Measurements from ENCODE around the gene GRB7. TPM values are rescaled to one million over a fixed set of nuclear protein-coding genes. Genes with fewer than 3 reads are reported as not detected.
A peak's percentile ranks its signal among the peaks of the same experiment; 100 is the strongest.

GRB7 gene
- total and polyA plus RNA-seq, 10 of the 15 experiments (the other 5 are each of a cell fraction or from before 2014, with no cell fraction given) = 0.05 to 0.34 (median 0.19) TPM; not detected in 4

DNA sequence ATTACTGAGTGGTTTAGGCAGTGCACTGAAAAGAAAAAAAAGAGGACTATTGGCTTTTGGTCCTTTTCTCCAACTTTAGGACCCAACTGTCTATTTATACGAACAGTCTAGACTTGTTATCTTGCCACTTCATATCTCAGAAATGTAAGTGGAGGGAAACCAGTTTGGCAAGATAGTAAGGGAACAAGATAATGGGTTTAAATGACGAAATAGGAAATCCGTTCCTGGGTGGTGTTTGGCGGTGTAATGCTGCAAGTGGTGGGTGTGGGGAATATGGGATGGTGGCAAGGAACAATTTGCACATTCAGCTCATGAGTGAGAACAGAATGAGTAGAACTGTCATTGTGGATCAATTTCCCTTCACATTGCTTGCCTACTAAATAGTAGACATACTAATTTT is 44.7 kb downstream of the GRB7 start:
- Histone ChIP-seq H3K27ac (ENCODE audit: control insufficient read depth, insufficient read depth) (peak overlapping the region; percentile 28; the same call in 1 of the 2 replicates), H2AFZ (ENCODE audit: control insufficient read depth, low read depth, low read length) (no peak overlapping the region), H3K4me1 (ENCODE audit: control insufficient read depth, insufficient read depth, low read length) (peaks cover 26% of the 10 kb centered on the region), H3K9ac (ENCODE audit: control insufficient read depth, insufficient read depth, low read length) (no peak overlapping the region), H3K9me3 (replicated peaks; ENCODE audit: control insufficient read depth, insufficient read depth, low read length) (no peaks in the 10 kb centered on the region), H3K4me3 (no peak overlapping the region), H3K4me2 (ENCODE audit: control insufficient read depth, insufficient read depth) (no peak overlapping the region), H4K20me1 (ENCODE audit: control insufficient read depth, insufficient read depth) (no peaks in the 10 kb centered on the region), H3K27me3 (replicated peaks in 1 of 2; ENCODE audit: control insufficient read depth in 2 of 2, insufficient read depth in 2 of 2, low read length in 1 of 2) (no peaks in the 10 kb centered on the region), H3K79me2 (ENCODE audit: control insufficient read depth, insufficient read depth, low read length) (peaks cover 67% of the 10 kb centered on the region), H3K36me3 (ENCODE audit: control insufficient read depth in 2 of 2, insufficient read depth in 2 of 2, low read length in 1 of 2) (peaks cover 3 to 39% of the 10 kb centered on the region in 2 experiments)
- intact Hi-C loops (cut with micrococcal nuclease; ENCODE audit: unreplicated experiment) (no loop called here), in situ Hi-C loops (cut with MboI) (no loop called here)
- DNase-seq (ENCODE audit: low read depth, low spot score) (no peak), FAIRE-seq (no peak), ATAC-seq (no peak)
- ChIA-PET SMC1A (ENCODE audit: uncharacterized antibody, unreplicated experiment) (interaction anchor here (1.0 to 6.5 kb wide), 5 partner anchors 10 to 79 kb away, joined by 3 to 54 read pairs (median 3); no protein-coding TSS in a partner anchor), RAD21 (ENCODE audit: unreplicated experiment) (interaction anchor here (1.2 to 1.3 kb wide), 2 partner anchors 10 to 80 kb away, joined by 3 read pairs; no protein-coding TSS in a partner anchor), POLR2A (interaction anchor here (1.0 to 3.9 kb wide), 5 partner anchors 10 to 198 kb away, joined by 3 to 18 read pairs (median 3); partner anchors contain the start of gene PSMD3), CTCF (interaction anchor here (0.6 to 5.7 kb wide), 3 partner anchors 10 to 632 kb away, joined by 3 to 38 read pairs (median 3); no protein-coding TSS in a partner anchor)
- TF ChIP-seq POLR2A (IDR thresholded peaks at IDR 0.05; ENCODE audit: low read depth, low read length) = 0 out of 2 replicates have a peak, but pooled peaks have one; percentile 33
- TF ChIP-seq SIX5 (IDR thresholded peaks at IDR 0.05; ENCODE audit: low read depth, low read length, severe bottlenecking) = no peak
- no TSS peak for BruUV-seq (replicated peaks)
- over 99% methylated on average over 4 of the region's 4 CpGs for whole genome bisulfite sequencing (ENCODE audit: insufficient coverage, insufficient replicate concordance, low lambda C conversion rate, missing lambda C conversion rate)

DNA sequence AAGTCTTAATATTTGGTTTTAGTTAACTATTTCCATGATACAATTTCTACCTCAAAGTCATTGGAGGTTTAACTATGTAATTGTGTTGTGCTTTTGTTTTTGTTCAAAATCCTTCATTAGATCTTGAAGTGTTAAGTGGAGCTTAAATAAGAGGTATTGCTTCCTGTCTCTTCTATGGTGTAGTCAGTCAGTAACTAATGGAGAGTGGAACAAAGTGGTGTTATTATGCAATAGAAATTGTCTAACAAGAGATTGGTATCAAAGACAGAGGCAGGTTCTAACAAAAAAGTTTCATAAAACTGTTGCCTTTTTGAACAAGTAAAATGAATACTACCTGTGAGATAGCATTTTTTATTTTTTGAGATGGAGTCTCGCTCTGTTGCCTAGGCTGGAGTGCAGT is 45.2 kb downstream of the GRB7 start:
- no peak overlapping the region for H2AFZ ChIP-seq (ENCODE audit: control insufficient read depth, low read depth, low read length)
- peaks cover 67% of the 10 kb centered on the region for H3K79me2 ChIP-seq (ENCODE audit: control insufficient read depth, insufficient read depth, low read length)
- BruUV-seq (replicated peaks) = no TSS peak
- RAD21 ChIA-PET (ENCODE audit: unreplicated experiment) = interaction anchor here (1.2 to 1.3 kb wide), 2 partner anchors 10 to 80 kb away, joined by 3 read pairs; no protein-coding TSS in a partner anchor
- H3K4me3 ChIP-seq = no peak overlapping the region
- H3K4me2 ChIP-seq (ENCODE audit: control insufficient read depth, insufficient read depth) = no peak overlapping the region
- intact Hi-C loops (cut with micrococcal nuclease; ENCODE audit: unreplicated experiment) = no loop called here
- H3K9ac ChIP-seq (ENCODE audit: control insufficient read depth, insufficient read depth, low read length) = no peak overlapping the region
- DNase-seq (ENCODE audit: low read depth, low spot score) (no peak), ATAC-seq (no peak), FAIRE-seq (no peak)
- no peaks in the 10 kb centered on the region for H3K27me3 ChIP-seq (replicated peaks in 1 of 2; ENCODE audit: control insufficient read depth in 2 of 2, insufficient read depth in 2 of 2, low read length in 1 of 2)
- CTCF ChIA-PET = interaction anchor here (0.6 to 5.7 kb wide), 3 partner anchors 10 to 632 kb away, joined by 3 to 38 read pairs (median 3); no protein-coding TSS in a partner anchor
- POLR2A ChIA-PET = interaction anchor here (1.1 to 1.2 kb wide), 2 partner anchors 34 to 198 kb away, joined by 3 to 4 read pairs; partner anchors contain the start of gene PSMD3
- SMC1A ChIA-PET (ENCODE audit: uncharacterized antibody, unreplicated experiment) = interaction anchor here (6.5 kb wide), 1 partner anchor 10 kb away, joined by 54 read pairs; no protein-coding TSS in a partner anchor
- WGBS (ENCODE audit: insufficient coverage, insufficient replicate concordance, low lambda C conversion rate, missing lambda C conversion rate) = 92% methylated on average over 1 of the region's 1 CpG
- H3K9me3 ChIP-seq (replicated peaks; ENCODE audit: control insufficient read depth, insufficient read depth, low read length) = no peaks in the 10 kb centered on the region
- in situ Hi-C loops (cut with MboI) = no loop called here
- H3K36me3 ChIP-seq (ENCODE audit: control insufficient read depth in 2 of 2, insufficient read depth in 2 of 2, low read length in 1 of 2) = peaks cover 6 to 42% of the 10 kb centered on the region in 2 experiments
- H4K20me1 ChIP-seq (ENCODE audit: control insufficient read depth, insufficient read depth) = no peaks in the 10 kb centered on the region
- peaks cover 26% of the 10 kb centered on the region for H3K4me1 ChIP-seq (ENCODE audit: control insufficient read depth, insufficient read depth, low read length)
- H3K27ac ChIP-seq (ENCODE audit: control insufficient read depth, insufficient read depth) = no peak overlapping the region
- TF ChIP-seq, protein P1, sequence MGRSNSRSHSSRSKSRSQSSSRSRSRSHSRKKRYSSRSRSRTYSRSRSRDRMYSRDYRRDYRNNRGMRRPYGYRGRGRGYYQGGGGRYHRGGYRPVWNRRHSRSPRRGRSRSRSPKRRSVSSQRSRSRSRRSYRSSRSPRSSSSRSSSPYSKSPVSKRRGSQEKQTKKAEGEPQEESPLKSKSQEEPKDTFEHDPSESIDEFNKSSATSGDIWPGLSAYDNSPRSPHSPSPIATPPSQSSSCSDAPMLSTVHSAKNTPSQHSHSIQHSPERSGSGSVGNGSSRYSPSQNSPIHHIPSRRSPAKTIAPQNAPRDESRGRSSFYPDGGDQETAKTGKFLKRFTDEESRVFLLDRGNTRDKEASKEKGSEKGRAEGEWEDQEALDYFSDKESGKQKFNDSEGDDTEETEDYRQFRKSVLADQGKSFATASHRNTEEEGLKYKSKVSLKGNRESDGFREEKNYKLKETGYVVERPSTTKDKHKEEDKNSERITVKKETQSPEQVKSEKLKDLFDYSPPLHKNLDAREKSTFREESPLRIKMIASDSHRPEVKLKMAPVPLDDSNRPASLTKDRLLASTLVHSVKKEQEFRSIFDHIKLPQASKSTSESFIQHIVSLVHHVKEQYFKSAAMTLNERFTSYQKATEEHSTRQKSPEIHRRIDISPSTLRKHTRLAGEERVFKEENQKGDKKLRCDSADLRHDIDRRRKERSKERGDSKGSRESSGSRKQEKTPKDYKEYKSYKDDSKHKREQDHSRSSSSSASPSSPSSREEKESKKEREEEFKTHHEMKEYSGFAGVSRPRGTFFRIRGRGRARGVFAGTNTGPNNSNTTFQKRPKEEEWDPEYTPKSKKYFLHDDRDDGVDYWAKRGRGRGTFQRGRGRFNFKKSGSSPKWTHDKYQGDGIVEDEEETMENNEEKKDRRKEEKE (IDR thresholded peaks at IDR 0.05) = no peak
- TF ChIP-seq, protein P2, sequence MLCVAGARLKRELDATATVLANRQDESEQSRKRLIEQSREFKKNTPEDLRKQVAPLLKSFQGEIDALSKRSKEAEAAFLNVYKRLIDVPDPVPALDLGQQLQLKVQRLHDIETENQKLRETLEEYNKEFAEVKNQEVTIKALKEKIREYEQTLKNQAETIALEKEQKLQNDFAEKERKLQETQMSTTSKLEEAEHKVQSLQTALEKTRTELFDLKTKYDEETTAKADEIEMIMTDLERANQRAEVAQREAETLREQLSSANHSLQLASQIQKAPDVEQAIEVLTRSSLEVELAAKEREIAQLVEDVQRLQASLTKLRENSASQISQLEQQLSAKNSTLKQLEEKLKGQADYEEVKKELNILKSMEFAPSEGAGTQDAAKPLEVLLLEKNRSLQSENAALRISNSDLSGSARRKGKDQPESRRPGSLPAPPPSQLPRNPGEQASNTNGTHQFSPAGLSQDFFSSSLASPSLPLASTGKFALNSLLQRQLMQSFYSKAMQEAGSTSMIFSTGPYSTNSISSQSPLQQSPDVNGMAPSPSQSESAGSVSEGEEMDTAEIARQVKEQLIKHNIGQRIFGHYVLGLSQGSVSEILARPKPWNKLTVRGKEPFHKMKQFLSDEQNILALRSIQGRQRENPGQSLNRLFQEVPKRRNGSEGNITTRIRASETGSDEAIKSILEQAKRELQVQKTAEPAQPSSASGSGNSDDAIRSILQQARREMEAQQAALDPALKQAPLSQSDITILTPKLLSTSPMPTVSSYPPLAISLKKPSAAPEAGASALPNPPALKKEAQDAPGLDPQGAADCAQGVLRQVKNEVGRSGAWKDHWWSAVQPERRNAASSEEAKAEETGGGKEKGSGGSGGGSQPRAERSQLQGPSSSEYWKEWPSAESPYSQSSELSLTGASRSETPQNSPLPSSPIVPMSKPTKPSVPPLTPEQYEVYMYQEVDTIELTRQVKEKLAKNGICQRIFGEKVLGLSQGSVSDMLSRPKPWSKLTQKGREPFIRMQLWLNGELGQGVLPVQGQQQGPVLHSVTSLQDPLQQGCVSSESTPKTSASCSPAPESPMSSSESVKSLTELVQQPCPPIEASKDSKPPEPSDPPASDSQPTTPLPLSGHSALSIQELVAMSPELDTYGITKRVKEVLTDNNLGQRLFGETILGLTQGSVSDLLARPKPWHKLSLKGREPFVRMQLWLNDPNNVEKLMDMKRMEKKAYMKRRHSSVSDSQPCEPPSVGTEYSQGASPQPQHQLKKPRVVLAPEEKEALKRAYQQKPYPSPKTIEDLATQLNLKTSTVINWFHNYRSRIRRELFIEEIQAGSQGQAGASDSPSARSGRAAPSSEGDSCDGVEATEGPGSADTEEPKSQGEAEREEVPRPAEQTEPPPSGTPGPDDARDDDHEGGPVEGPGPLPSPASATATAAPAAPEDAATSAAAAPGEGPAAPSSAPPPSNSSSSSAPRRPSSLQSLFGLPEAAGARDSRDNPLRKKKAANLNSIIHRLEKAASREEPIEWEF (IDR thresholded peaks at IDR 0.05; ENCODE audit: insufficient replicate concordance, low read depth, low read length) = no peak
- no peak for TF ChIP-seq MXI1 (IDR thresholded peaks at IDR 0.05; ENCODE audit: low read depth, low read length)
- TF ChIP-seq ZNF207 (IDR thresholded peaks at IDR 0.05; ENCODE audit: borderline replicate concordance) = no peak
- no peak for TF ChIP-seq NFIC (IDR thresholded peaks at IDR 0.05; ENCODE audit: low read depth, low read length)
